AG08396 (cell line): ENCODE data around the gene FCGR1A.
"Not testable (repeated sequence)": the region's sequence is repeated elsewhere in the genome, so short reads cannot be mapped to it uniquely, and the experiment has no call there.

ENCODE experiments used
- DNase-seq: peaks from one replicate; pipeline ENCODE4 v3.0.0; 2012; ENCODE audit warnings: low spot score, mixed read lengths

Gene FCGR1A

DNA sequence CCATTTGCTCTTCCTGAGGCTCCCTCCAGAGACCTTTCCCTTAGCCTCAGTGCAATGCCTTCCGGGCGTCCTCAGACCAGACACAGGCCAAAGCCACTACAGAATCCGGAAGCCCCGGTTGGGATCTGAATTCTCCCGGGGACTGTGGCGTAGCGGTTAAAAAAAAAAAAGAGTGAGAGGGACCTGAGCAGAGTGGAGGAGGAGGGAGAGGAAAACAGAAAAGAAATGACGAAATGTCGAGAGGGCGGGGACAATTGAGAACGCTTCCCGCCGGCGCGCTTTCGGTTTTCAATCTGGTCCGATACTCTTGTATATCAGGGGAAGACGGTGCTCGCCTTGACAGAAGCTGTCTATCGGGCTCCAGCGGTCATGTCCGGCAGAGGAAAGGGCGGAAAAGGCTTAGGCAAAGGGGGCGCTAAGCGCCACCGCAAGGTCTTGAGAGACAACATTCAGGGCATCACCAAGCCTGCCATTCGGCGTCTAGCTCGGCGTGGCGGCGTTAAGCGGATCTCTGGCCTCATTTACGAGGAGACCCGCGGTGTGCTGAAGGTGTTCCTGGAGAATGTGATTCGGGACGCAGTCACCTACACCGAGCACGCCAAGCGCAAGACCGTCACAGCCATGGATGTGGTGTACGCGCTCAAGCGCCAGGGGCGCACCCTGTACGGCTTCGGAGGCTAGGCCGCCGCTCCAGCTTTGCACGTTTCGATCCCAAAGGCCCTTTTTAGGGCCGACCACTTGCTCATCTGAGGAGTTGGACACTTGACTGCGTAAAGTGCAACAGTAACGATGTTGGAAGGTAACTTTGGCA, 50.0 kb downstream of the FCGR1A start:
- not testable (repeated sequence) for DNase-seq

DNA sequence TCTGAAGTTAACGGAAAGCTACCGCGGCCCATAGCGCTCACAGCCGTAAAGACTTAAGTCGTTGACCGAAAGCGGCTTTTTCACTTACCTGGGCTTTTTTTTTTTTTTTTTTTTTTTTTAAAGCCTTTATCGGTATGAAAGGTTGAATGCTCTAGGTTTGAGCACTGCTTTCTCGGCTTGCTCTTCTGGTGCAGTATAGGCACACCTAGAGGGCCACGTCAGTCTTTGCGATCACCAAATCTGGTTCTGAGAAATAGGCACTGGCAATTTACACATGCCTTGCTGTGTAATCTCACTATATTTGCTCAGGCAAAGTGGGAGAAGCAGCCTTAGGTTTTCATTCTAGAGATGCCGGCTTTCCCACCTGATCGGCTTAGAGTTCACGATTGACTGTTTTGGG, 50.6 kb downstream of the FCGR1A start:
- not testable (repeated sequence) for DNase-seq

DNA sequence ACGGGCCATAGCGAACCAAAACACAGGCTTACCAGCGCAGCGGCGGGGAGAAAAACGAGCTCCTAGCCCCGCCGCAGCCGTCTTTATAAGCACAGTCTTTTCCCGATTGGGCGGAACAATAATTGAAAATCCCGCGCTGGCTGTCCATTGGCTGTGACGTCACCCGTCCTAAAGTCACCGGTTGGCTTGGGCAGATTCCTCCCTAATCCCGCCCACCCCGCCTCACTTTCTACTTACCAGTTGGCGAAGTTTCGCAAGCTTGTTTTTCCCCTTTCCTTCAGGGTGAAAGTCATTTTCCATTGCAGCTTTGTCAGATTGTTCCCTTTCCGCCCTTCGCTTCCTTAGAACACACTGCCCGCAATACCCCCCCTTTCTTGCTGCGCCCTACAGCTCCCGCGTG, 58.7 kb downstream of the FCGR1A start:
- not testable (repeated sequence) for DNase-seq
